DMS 273 treated with DMSO at 0.1 percent for 48 hours (cell line): ENCODE data around the gene CAPZA2.

Experiments
- DNase-seq: peaks from one replicate; lab custom pipeline; 2025; lab: John Stamatoyannopoulos, UW

CAPZA2 gene

GRCh38 chr7:116862951-116863670 is 724 bp downstream of the CAPZA2 start:
- DNase-seq = no peak

- DNase-seq = no peak
Observed at GRCh38 chr7:116863936-116864500, 1.6 kb downstream of the CAPZA2 start.

- DNase-seq = no peak
Observed at GRCh38 chr7:116871061-116871700, 8.8 kb downstream of the CAPZA2 start.

- DNase-seq = no peak
Observed at GRCh38 chr7:116872026-116872425, 9.6 kb downstream of the CAPZA2 start.

GRCh38 chr7:116873619-116874018 is 11.2 kb downstream of the CAPZA2 start:
- DNase-seq = no peak

- no peak for DNase-seq
Observed at GRCh38 chr7:116876664-116877442, 14.5 kb downstream of the CAPZA2 start.

- DNase-seq = no peak
Observed at GRCh38 chr7:116877443-116878217, 15.2 kb downstream of the CAPZA2 start.

- DNase-seq = no peak
Observed at GRCh38 chr7:116884691-116885090, 22.3 kb downstream of the CAPZA2 start.

- DNase-seq = no peak
Observed at GRCh38 chr7:116885724-116886123, 23.3 kb downstream of the CAPZA2 start.

- no peak for DNase-seq
Observed at GRCh38 chr7:116886543-116887156, 24.3 kb downstream of the CAPZA2 start.

GRCh38 chr7:116888895-116889294 is 26.5 kb downstream of the CAPZA2 start:
- no peak for DNase-seq

- DNase-seq = no peak
Observed at GRCh38 chr7:116895849-116896248, 33.5 kb downstream of the CAPZA2 start.

- DNase-seq = no peak
Observed at GRCh38 chr7:116897661-116898060, 35.3 kb downstream of the CAPZA2 start.

GRCh38 chr7:116899308-116899707 is 36.9 kb downstream of the CAPZA2 start:
- DNase-seq = no peak

- no peak for DNase-seq
Observed at GRCh38 chr7:116901143-116901542, 38.8 kb downstream of the CAPZA2 start.

- no peak for DNase-seq
Observed at GRCh38 chr7:116902867-116903266, 40.5 kb downstream of the CAPZA2 start.

GRCh38 chr7:116906391-116906790 is 44.0 kb downstream of the CAPZA2 start:
- no peak for DNase-seq

GRCh38 chr7:116910383-116910782 is 48.0 kb downstream of the CAPZA2 start:
- no peak for DNase-seq

GRCh38 chr7:116911801-116912200 is 49.4 kb downstream of the CAPZA2 start:
- no peak for DNase-seq

- no peak for DNase-seq
Observed at GRCh38 chr7:116912269-116912909, 50.0 kb downstream of the CAPZA2 start.

- DNase-seq = no peak
Observed at GRCh38 chr7:116918704-116919103, 56.3 kb downstream of the CAPZA2 start.
